Measurements from ENCODE around the gene DES. TPM values are rescaled to one million over a fixed set of nuclear protein-coding genes. Genes with fewer than 3 reads are reported as not detected.

DES gene
- total and polyA plus RNA-seq, 2 experiments from 2014 or later: 1.3 to 2.0 TPM

- Histone ChIP-seq H4K20me1 (replicated peaks; ENCODE audit: insufficient read depth) (no peaks in the 10 kb centered on the region), H3F3A (replicated peaks; ENCODE audit: low read depth) (no peaks in the 10 kb centered on the region), H3K27ac (ENCODE audit: low read depth) (no peak overlapping the region), H3K4me1 (ENCODE audit: insufficient read depth) (no peaks in the 10 kb centered on the region), H3K79me2 (replicated peaks; ENCODE audit: insufficient read depth) (no peaks in the 10 kb centered on the region), H3K4me3 (no peak overlapping the region), H3K9me2 (ENCODE audit: insufficient read depth) (no peaks in the 10 kb centered on the region), H3K36me3 (ENCODE audit: insufficient read depth) (no peaks in the 10 kb centered on the region), H3K4me2 (no peak overlapping the region), H3K27me3 (ENCODE audit: insufficient read depth) (no peaks in the 10 kb centered on the region), H2AFZ (no peak overlapping the region)
- Mint-ChIP-seq H3K9me3 (no peaks in the 10 kb centered on the region), H3K36me3 (ENCODE audit: low read depth) (peaks cover 5% of the 10 kb centered on the region; the same call in 2 of the 3 replicates), H3K27me3 (ENCODE audit: insufficient read depth, low read depth, poor library complexity) (peaks cover 3% of the 10 kb centered on the region), H3K4me1 (no peaks in the 10 kb centered on the region), H3K27ac (no peak overlapping the region), H3K4me3 (no peak overlapping the region)
- ATAC-seq (no peak), DNase-seq (ENCODE audit: low spot score) (no peak)
- TF ChIP-seq EZH2 (IDR thresholded peaks at IDR 0.05; ENCODE audit: low read depth, unreplicated experiment) (no peak), NANOG (IDR thresholded peaks at IDR 0.05; ENCODE audit: borderline replicate concordance) (no peak), ZNF462 (CRISPR knock-in tag; IDR thresholded peaks at IDR 0.05) (no peak), ZNF114 (CRISPR knock-in tag; IDR thresholded peaks at IDR 0.05) (no peak), EZH2phosphoT487 (IDR thresholded peaks at IDR 0.05; ENCODE audit: unreplicated experiment) (no peak)
Measured at GRCh38 chr2:219368690-219369191, 49.4 kb upstream of the DES start.

GRCh38 chr2:219369447-219369861 is 48.7 kb upstream of the DES start:
- H3K9me2 ChIP-seq (ENCODE audit: insufficient read depth): no peaks in the 10 kb centered on the region
- H3K4me2 ChIP-seq: no peak overlapping the region
- Mint-ChIP-seq H3K27ac (no peak overlapping the region), H3K4me1 (no peaks in the 10 kb centered on the region), H3K4me3 (no peak overlapping the region), H3K36me3 (ENCODE audit: low read depth) (peaks cover 10% of the 10 kb centered on the region; the same call in 2 of the 3 replicates), H3K27me3 (ENCODE audit: insufficient read depth, low read depth, poor library complexity) (peaks cover 3% of the 10 kb centered on the region), H3K9me3 (no peaks in the 10 kb centered on the region)
- no peaks in the 10 kb centered on the region for H3K27me3 ChIP-seq (ENCODE audit: insufficient read depth)
- H3K79me2 ChIP-seq (replicated peaks; ENCODE audit: insufficient read depth): no peaks in the 10 kb centered on the region
- no peak overlapping the region for H3K27ac ChIP-seq (ENCODE audit: low read depth)
- no peak overlapping the region for H3K4me3 ChIP-seq
- DNase-seq (ENCODE audit: low spot score): no peak
- no peaks in the 10 kb centered on the region for H3K36me3 ChIP-seq (ENCODE audit: insufficient read depth)
- H4K20me1 ChIP-seq (replicated peaks; ENCODE audit: insufficient read depth): no peaks in the 10 kb centered on the region
- TF ChIP-seq REST (IDR thresholded peaks at IDR 0.05; ENCODE audit: unreplicated experiment): no peak
- no peak for TF ChIP-seq STAT1 (IDR thresholded peaks at IDR 0.05; ENCODE audit: unreplicated experiment)
- ATAC-seq: no peak
- H3F3A ChIP-seq (replicated peaks; ENCODE audit: low read depth): no peaks in the 10 kb centered on the region
- no peak overlapping the region for H2AFZ ChIP-seq
- no peaks in the 10 kb centered on the region for H3K4me1 ChIP-seq (ENCODE audit: insufficient read depth)
